HEK293 (cell line): ENCODE data around the gene SLC25A44.

Experiments used
- CTCF ChIP-seq: fragments of 450-650 bp; formaldehyde crosslinking; IDR thresholded peaks from 2 replicates; pipeline ENCODE4 v1.5.1; 2016; ENCODE audit warnings: missing biosample characterization, missing genetic modification characterization
- OSR2 ChIP-seq: fragments of 450-650 bp; formaldehyde crosslinking; IDR thresholded peaks from 2 replicates; pipeline ENCODE4 v1.5.1; 2016; ENCODE audit warnings: missing biosample characterization, missing genetic modification characterization
- SP2 ChIP-seq: fragments of 450-650 bp; formaldehyde crosslinking; IDR thresholded peaks from 2 replicates; pipeline ENCODE4 v1.5.1; 2016; ENCODE audit warnings: missing biosample characterization, missing genetic modification characterization
- YY1 ChIP-seq: fragments of 450-650 bp; formaldehyde crosslinking; IDR thresholded peaks from 2 replicates; pipeline ENCODE4 v1.5.1; 2018; ENCODE audit warnings: missing biosample characterization, missing genetic modification characterization
- ZBTB17 ChIP-seq: fragments of 450-650 bp; formaldehyde crosslinking; IDR thresholded peaks from 2 replicates; pipeline ENCODE4 v1.5.1; 2016; ENCODE audit warnings: missing biosample characterization, missing genetic modification characterization
- ZFP41 ChIP-seq: fragments of 450-650 bp; formaldehyde crosslinking; IDR thresholded peaks from 2 replicates; pipeline ENCODE4 v1.5.1; 2016; ENCODE audit warnings: missing biosample characterization, missing genetic modification characterization, borderline replicate concordance
- ZNF112 ChIP-seq: fragments of 450-650 bp; formaldehyde crosslinking; IDR thresholded peaks from 2 replicates; pipeline ENCODE4 v1.5.0; 2017; ENCODE audit warnings: missing biosample characterization, missing genetic modification characterization
- ZNF837 ChIP-seq: fragments of 450-650 bp; formaldehyde crosslinking; IDR thresholded peaks from 2 replicates; pipeline ENCODE4 v1.5.1; 2016; ENCODE audit warnings: missing biosample characterization, missing genetic modification characterization
- TF ChIP-seq, protein P1 (sequence below): fragments of 450-650 bp; formaldehyde crosslinking; IDR thresholded peaks from 2 replicates; pipeline ENCODE4 v1.5.1; 2016; ENCODE audit warnings: missing biosample characterization, missing genetic modification characterization, low read depth

- no peak for TF ChIP-seq CTCF (tag by site-specific recombination)
- TF ChIP-seq, protein P1, sequence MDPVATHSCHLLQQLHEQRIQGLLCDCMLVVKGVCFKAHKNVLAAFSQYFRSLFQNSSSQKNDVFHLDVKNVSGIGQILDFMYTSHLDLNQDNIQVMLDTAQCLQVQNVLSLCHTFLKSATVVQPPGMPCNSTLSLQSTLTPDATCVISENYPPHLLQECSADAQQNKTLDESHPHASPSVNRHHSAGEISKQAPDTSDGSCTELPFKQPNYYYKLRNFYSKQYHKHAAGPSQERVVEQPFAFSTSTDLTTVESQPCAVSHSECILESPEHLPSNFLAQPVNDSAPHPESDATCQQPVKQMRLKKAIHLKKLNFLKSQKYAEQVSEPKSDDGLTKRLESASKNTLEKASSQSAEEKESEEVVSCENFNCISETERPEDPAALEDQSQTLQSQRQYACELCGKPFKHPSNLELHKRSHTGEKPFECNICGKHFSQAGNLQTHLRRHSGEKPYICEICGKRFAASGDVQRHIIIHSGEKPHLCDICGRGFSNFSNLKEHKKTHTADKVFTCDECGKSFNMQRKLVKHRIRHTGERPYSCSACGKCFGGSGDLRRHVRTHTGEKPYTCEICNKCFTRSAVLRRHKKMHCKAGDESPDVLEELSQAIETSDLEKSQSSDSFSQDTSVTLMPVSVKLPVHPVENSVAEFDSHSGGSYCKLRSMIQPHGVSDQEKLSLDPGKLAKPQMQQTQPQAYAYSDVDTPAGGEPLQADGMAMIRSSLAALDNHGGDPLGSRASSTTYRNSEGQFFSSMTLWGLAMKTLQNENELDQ (tag by site-specific recombination): no peak
- no peak for TF ChIP-seq ZFP41 (tag by site-specific recombination)
- TF ChIP-seq OSR2 (tag by site-specific recombination): no peak
- TF ChIP-seq YY1 (tag by site-specific recombination): no peak
- TF ChIP-seq SP2 (tag by site-specific recombination): no peak
- TF ChIP-seq ZBTB17 (tag by site-specific recombination): no peak
- TF ChIP-seq ZNF112: no peak
- TF ChIP-seq ZNF837 (tag by site-specific recombination): no peak
These were observed 54.4 kb downstream of the SLC25A44 start for GRCh38 chr1:156248323-156248683.
